Measurements from ENCODE around the gene MXRA5. TPM values are rescaled to one million over a fixed set of nuclear protein-coding genes. Genes with fewer than 3 reads are reported as not detected.

The MXRA5 gene
- total and polyA plus RNA-seq, 2 of the 8 experiments (the other 6 are each of a cell fraction or from before 2014, with no cell fraction given): 0.56 to 1.7 TPM

- TF ChIP-seq SUZ12 (IDR thresholded peaks at IDR 0.05; ENCODE audit: low read length) (no peak), HDAC2 (IDR thresholded peaks at IDR 0.05; ENCODE audit: borderline replicate concordance in 1 of 2, low read depth in 2 of 2, low read length in 2 of 2) (no peak), KDM4A (IDR thresholded peaks at IDR 0.05; ENCODE audit: low read depth, low read length, severe bottlenecking) (peak; percentile 10), BACH1 (IDR thresholded peaks at IDR 0.05; ENCODE audit: low read length) (no peak), SIX5 (IDR thresholded peaks at IDR 0.05; ENCODE audit: low read depth, low read length) (no peak), CBX5 (IDR thresholded peaks at IDR 0.05; ENCODE audit: low read depth, low read length) (no peak), RNF2 (IDR thresholded peaks at IDR 0.05; ENCODE audit: borderline replicate concordance, low read depth, low read length, missing control alignments, poor library complexity, severe bottlenecking) (no peak), JUN (IDR thresholded peaks at IDR 0.05; ENCODE audit: low read depth, low read length) (no peak), RAD21 (IDR thresholded peaks at IDR 0.05 in 1 of 2, conservative IDR thresholded peaks at IDR 0.05 in 1 of 2; ENCODE audit: low read depth in 2 of 2, low read length in 2 of 2) (peak in 1 of 2 experiments; percentile 12; a peak in 1 of 4 replicates), CTCF (IDR thresholded peaks at IDR 0.05; ENCODE audit: control extremely low read depth in 1 of 3, insufficient read depth in 1 of 3, low read depth in 1 of 3, low read length in 3 of 3) (no peak), CHD1 (IDR thresholded peaks at IDR 0.05; ENCODE audit: low read depth, low read length) (no peak), YY1 (IDR thresholded peaks at IDR 0.05; ENCODE audit: low read depth, low read length) (no peak), RXRA (IDR thresholded peaks at IDR 0.05; ENCODE audit: insufficient read depth, low read depth, low read length) (no peak), E2F6 (IDR thresholded peaks at IDR 0.05) (no peak), KDM1A (IDR thresholded peaks at IDR 0.05; ENCODE audit: borderline replicate concordance, low read length) (no peak), JUND (IDR thresholded peaks at IDR 0.05; ENCODE audit: low read length) (no peak), KDM5A (IDR thresholded peaks at IDR 0.05; ENCODE audit: low read length) (no peak)
Observed at GRCh38 chrX:3345281-3346191, 916 bp downstream of the MXRA5 start (continued).
